ENCODE measurements around the gene PACS1. TPM values are rescaled to one million over a fixed set of nuclear protein-coding genes. Genes with fewer than 3 reads are reported as not detected.
A peak's percentile ranks its signal among the peaks of the same experiment; 100 is the strongest.

The PACS1 gene
- polyA plus RNA-seq, 3 donors: 8.1 to 36.8 (median 12.4) TPM

GRCh38 chr11:66220566-66220935, 150.5 kb downstream of the PACS1 start:
- Mint-ChIP-seq H3K27me3 (ENCODE audit: low read depth in 3 of 3) (peaks cover 0 to 2% (median 0%) of the 10 kb centered on the region in 3 donors), H3K9me3 (no peaks in the 10 kb centered on the region), H3K4me3 (no peak overlapping the region), H3K4me1 (peaks cover 5% of the 10 kb centered on the region), H3K27ac (no peak overlapping the region), H3K36me3 (peaks cover 71 to 80% of the 10 kb centered on the region in 2 donors)
- Histone ChIP-seq H3K9ac (ENCODE audit: insufficient read depth, low read length, poor library complexity, severe bottlenecking) (no peak overlapping the region), H3K4me2 (replicated peaks; ENCODE audit: extremely low read depth, low read length, poor library complexity, severe bottlenecking) (no peak overlapping the region), H3K36me3 (replicated peaks in 1 of 2; ENCODE audit: control insufficient read depth in 1 of 2, insufficient read depth in 2 of 2, low read length in 2 of 2) (peaks cover 63 to 79% of the 10 kb centered on the region in 2 donors), H3K9me3 (replicated peaks in 1 of 2; ENCODE audit: control insufficient read depth in 1 of 2, insufficient read depth in 1 of 2, low read length in 2 of 2) (no peaks in the 10 kb centered on the region), H3K4me3 (replicated peaks in 1 of 3; ENCODE audit: low read depth in 2 of 3, low read length in 3 of 3) (no peak overlapping the region), H2AFZ (ENCODE audit: insufficient read depth, low read depth, low read length, poor library complexity, severe bottlenecking) (no peak overlapping the region), H4K20me1 (ENCODE audit: insufficient read depth, low read length) (peaks cover 6% of the 10 kb centered on the region), H3K27ac (ENCODE audit: low read depth in 1 of 2, low read length in 2 of 2) (no peak overlapping the region), H3K4me1 (ENCODE audit: control insufficient read depth in 1 of 2, insufficient read depth in 2 of 2, low read length in 2 of 2) (no peaks in the 10 kb centered on the region), H3K79me2 (ENCODE audit: insufficient read depth, low read length) (no peaks in the 10 kb centered on the region), H3K27me3 (ENCODE audit: control insufficient read depth in 2 of 2, insufficient read depth in 2 of 2, low read length in 2 of 2) (no peaks in the 10 kb centered on the region)
- WGBS (ENCODE audit: insufficient coverage): 83% methylated on average over 2 of the region's 6 CpGs
- no peak for TF ChIP-seq CTCF (IDR thresholded peaks at IDR 0.05)
- DNase-seq: no peak
- intact Hi-C loops (cut with micrococcal nuclease): no loop called here

GRCh38 chr11:66221012-66221411, 150.9 kb downstream of the PACS1 start:
- DNase-seq: no peak
- TF ChIP-seq CTCF (IDR thresholded peaks at IDR 0.05): no peak
- peaks cover 0 to 2% (median 0%) of the 10 kb centered on the region in 3 donors for H3K27me3 Mint-ChIP-seq (ENCODE audit: low read depth in 3 of 3)
- no peaks in the 10 kb centered on the region for H3K9me3 ChIP-seq (replicated peaks in 1 of 2; ENCODE audit: control insufficient read depth in 1 of 2, insufficient read depth in 1 of 2, low read length in 2 of 2)
- H4K20me1 ChIP-seq (ENCODE audit: insufficient read depth, low read length): peaks cover 6% of the 10 kb centered on the region
- peaks cover 60 to 78% of the 10 kb centered on the region in 2 donors for H3K36me3 ChIP-seq (replicated peaks in 1 of 2; ENCODE audit: control insufficient read depth in 1 of 2, insufficient read depth in 2 of 2, low read length in 2 of 2)
- no peaks in the 10 kb centered on the region for H3K4me1 ChIP-seq (ENCODE audit: control insufficient read depth in 1 of 2, insufficient read depth in 2 of 2, low read length in 2 of 2)
- H3K36me3 Mint-ChIP-seq: peaks cover 69 to 80% of the 10 kb centered on the region in 2 donors
- no peak overlapping the region for H3K27ac ChIP-seq (ENCODE audit: low read depth in 1 of 2, low read length in 2 of 2)
- no peaks in the 10 kb centered on the region for H3K9me3 Mint-ChIP-seq
- intact Hi-C loops (cut with micrococcal nuclease): no loop called here
- peaks cover 5% of the 10 kb centered on the region for H3K4me1 Mint-ChIP-seq
- no peak overlapping the region for H3K4me2 ChIP-seq (replicated peaks; ENCODE audit: extremely low read depth, low read length, poor library complexity, severe bottlenecking)
- no peak overlapping the region for H3K4me3 Mint-ChIP-seq
- no peak overlapping the region for H3K4me3 ChIP-seq (replicated peaks in 1 of 3; ENCODE audit: low read depth in 2 of 3, low read length in 3 of 3)
- no peaks in the 10 kb centered on the region for H3K79me2 ChIP-seq (ENCODE audit: insufficient read depth, low read length)
- no peaks in the 10 kb centered on the region for H3K27me3 ChIP-seq (ENCODE audit: control insufficient read depth in 2 of 2, insufficient read depth in 2 of 2, low read length in 2 of 2)
- H2AFZ ChIP-seq (ENCODE audit: insufficient read depth, low read depth, low read length, poor library complexity, severe bottlenecking): no peak overlapping the region
- H3K27ac Mint-ChIP-seq: peak overlapping the region in 4 of 7 donors; percentile 25 to 81 (median 56)
- 96% methylated on average over 13 of the region's 13 CpGs for WGBS (ENCODE audit: insufficient coverage)
- H3K9ac ChIP-seq (ENCODE audit: insufficient read depth, low read length, poor library complexity, severe bottlenecking): no peak overlapping the region
